ENCODE results near the gene PKNOX1.
"Not testable (repeated sequence)": the region's sequence is repeated elsewhere in the genome, so short reads cannot be mapped to it uniquely, and the experiment has no call there.

Gene PKNOX1

DNA sequence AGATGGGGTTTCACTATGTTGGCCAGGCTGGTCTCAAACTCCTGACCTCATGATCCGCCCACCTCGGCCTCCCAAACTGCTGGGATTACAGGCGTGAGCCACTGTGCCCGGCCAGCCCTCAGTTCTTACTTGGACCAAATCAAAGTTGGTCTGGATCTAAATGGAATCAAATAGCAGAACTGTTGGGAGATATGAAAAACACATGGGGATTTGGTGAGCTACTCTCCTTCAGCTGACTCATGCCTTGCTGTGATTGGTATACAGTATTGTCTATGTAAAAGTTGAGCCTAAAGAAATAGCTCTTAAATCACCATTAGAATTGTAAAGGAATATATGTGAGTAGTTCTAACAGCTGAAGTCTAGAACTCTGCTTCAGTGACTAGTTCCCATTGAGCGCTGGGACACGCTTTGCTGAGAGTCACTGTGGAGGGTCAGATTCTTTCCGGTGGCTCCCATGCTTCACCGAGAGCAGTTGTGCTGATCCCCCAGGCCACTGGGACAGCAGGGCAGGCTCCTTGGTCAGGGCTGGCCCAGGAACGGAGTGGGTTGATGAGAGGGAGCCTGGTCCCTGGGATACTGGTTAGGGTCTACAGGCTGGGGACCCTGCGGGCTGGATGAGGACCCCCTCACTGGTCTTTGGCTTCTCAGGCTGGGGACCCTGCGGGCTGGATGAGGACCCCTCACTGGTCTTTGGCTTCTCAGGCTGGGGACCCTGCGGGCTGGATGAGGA lies 14.0 kb downstream of the PKNOX1 start:
- DNase-seq: no peak

DNA sequence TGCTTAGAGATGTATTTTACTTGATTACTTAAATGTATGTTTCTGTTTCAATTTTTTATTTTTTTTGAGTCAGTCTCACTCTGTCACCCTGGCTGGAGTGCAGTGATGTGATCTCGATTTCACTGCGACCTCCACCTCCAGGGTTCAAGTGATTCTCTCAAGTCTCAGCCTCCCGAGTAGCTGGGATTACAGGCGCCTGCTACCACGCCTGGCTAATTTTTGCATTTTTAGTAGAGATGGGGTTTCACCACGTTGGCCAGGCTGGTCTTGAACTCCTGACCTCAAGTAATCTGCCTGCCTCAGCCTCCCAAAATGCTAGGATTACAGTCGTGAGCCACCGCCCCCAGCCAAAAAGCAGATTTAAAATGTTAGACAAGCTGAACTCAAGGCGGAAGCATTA lies 15.0 kb downstream of the PKNOX1 start:
- not testable (repeated sequence) for DNase-seq

DNA sequence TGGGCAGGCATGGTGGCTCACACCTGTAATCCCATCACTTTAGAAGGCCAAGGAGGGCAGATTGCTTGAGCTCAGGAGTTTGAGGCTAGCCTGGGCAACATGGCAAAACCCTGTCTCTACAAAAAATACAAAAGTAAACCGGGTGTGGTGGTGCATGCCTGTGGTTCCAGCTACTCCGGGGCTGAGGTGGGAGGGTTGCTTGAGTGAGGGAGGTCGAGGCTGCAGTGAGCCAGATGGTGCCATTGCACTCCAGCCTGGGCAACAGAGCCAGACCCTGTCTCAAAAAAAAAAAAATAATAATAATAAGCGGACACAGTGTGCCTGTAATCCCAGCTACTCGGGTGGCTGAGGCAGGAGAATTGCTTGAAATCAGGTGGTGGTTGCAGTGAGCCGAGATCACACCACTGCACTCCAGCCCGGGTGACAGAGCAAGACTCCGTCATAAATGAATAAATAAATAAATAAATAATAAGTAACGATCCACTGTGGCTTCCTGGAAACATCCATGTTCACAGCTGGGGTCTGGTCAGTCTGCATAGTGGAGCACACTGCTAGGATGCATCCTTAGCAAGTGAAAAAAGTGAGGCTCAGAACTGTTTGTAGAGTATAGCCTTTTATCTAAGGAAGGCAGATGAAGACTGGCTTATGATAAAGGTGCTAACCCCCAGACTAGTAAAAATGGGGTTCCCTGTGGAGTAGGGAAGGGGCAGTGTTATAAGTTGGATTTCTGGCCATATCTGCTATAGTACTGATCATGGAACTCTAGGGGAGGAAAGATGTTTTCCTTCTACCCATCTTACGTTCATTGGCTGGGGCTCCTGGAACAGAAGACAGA lies 15.7 kb downstream of the PKNOX1 start:
- no peak for DNase-seq

DNA sequence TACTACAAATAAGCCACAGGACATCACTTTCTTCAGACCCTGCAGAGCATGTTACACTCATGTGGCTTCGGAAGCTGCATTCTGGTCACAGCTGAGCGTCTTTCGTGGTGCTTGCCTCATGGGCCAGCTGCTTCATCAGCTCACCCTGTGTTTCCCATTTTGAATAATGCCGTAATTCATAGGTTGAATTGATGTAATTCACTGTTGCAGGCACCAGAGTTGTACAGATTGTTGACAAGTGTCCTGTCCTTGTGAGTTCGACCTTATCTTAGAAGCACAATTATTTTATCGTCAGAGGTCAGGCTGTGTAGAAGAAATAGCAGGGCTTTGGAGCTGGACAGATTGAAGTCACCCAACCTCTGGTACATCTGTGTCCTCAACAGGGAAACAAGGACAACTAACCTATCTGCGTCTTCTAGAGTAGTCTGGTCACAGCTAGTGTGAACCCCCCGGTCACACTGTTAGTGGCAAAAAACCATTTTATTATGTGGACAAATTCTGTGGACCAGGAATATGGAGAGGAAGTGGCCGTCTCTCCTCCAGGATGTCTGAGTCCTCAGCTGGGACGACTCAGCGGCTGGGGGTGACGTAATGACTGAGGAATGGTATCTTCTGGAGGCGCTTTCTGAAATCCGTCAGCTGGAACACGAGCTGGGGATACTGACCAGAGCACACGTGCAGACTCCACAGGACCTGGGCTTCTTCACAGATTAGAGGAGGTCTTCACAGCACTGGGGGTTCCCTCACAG lies 17.8 kb downstream of the PKNOX1 start:
- DNase-seq: no peak

DNA sequence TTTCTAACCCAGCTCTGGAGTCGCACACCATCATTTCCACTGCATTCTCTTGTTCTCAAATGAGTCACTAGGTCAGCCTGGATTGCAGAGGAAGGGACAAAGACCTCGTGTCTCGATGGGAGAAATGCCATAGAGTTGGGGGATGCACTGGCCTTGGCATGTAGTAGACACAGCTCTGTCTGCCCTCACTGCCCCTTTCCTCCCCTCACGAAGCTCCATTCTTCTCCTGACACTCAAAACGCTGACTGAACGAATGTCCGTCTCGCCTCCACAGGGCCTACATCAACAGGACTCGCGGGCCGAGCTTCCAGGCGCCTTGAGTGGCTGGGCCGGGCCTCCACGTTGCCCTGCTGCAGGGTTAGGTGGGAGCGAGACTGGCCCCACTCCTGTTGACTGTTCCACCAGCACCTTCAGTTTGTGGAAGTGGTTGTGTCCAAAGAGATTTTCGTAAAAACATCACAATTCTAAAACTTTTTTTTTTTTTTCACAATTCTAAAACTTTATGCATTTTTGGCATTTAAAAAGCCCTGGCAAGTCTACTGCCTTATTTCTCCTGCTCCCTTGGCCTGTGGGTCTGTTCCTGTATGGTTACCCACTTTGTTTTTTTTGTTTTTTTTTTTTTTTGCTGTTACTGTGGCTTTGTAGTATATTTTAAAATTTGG lies 18.8 kb downstream of the PKNOX1 start:
- DNase-seq: no peak

DNA sequence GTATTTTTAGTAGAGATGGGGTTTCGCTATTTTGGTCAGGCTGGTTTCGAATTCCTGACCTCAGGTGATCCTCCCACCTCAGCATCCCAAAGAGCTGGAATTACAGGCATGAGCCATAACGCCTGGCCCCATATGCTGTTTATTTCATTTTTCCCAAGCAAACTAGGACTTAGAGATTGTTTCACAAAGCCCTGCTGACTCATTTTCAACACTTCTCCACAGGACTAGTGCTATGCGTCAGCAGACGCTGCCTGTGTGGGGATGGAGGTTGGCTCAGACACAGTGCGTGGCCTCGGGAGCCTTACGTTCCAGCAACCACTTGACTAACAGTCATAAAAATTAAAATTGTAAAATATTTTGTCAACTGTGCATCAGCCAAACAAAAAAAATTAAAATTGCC lies 22.7 kb downstream of the PKNOX1 start:
- no peak for DNase-seq

DNA sequence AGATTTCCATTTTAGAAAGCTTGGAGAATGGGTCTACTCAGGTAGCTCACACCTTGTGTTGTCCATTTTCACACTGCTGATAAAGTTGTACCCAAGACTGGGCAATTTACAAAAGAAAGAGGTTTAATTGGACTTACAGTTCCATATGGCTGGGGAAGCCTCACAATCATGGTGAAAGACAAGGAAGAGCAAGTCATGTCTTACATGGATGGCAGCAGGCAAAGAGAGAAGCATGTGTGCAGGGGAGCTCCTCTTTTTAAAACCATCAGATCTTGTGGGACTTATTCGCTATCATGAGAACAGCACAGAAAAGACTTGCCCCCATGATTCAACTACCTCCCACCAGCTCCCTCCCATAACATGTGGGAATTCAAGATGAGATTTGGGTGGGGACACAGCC lies 23.6 kb downstream of the PKNOX1 start:
- not testable (repeated sequence) for DNase-seq

DNA sequence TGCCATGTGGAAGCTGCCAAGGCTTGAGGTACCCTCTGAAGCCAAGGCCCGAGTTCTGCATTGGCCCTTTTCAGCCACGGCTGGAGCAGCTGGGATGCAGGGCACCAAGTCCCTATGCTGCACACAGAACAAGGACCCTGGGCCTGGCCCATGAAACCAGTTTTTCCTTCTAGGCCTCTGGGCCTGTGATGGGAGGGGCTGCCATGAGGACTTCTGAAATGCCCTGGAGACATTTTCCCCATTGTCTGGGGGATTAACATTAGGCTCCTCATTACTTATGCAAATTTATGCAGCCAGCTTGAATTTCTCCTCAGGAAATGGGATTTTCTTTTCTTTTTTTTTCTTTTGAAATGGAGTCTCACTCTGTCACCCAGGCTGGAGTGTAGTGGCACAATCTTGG lies 24.8 kb downstream of the PKNOX1 start:
- DNase-seq: not testable (repeated sequence)

DNA sequence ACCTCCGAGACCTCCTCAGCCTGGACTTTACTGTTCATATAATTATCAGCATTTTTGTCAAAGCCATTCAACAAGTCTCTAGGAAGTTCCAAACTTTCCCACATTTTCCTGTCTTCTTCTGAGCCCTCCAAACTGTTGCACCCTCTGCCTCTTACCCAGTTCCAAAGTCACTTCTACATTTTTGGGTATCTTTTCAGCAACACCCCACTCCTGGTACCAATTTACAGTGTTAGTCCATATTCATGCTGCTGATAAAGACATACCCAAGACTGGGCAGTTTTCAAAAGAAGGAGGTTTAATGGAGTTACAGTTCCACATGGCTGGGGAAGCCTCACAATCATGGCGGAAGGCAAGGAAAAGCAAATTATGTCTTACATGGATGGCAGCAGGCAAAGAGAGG lies 25.7 kb downstream of the PKNOX1 start:
- not testable (repeated sequence) for DNase-seq

DNA sequence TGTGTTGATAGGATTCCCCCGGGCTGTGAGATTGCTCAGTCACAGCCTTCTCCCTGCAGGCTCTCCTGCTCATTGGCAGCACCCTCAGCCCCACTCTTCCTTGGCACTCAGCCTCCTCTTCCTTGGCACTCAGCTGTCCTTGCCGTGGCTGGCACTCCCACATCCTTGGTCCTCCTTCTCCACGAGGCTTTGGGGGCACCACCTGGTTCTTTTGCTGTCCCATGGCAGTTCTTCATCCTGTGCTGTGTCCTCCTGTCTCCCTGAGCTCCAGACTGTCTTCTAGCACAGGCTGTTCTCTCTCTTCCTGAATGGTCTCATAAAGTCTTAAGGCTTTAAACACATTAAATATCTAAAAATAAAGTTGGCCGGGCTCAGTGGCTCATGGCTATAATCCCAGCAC lies 27.0 kb downstream of the PKNOX1 start:
- no peak for DNase-seq

DNA sequence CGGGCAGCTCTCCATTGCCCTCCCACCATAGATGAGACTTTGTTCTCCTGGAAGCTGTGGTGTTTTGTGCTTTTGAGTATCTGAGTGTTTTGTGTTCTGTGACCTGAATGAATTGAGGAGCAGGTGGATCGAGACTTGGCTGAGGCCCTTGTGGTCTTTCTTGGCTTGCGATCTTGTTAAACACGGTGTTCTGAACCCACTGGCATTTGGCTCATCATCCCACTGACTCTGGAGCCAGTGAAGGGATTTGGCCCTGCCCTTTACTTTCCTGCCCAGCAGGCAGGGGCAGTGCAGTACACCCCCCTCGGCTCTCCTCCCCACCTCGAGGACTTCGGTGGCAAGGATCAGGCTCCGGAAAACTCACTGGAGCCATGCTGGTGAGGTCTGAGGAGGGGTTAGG lies 30.6 kb downstream of the PKNOX1 start:
- DNase-seq: no peak

DNA sequence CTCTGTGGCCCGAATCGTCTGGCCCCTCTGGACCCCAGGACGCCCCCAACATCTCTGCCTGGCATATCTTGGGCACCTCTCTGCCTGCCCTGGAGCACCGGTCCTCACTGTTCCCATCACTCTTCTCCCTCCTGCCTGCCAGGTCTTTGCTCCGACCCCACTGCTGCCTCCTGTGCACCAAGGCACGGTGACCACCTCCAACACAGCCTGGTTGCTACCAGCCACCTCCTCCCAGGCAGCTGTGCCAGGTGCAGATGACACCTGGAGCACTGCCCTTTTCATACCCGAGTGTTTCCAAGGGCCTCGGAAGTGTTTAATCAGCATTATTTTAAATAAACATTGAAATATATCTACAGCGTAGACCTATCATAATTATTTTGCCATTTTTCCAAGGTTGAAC lies 31.3 kb downstream of the PKNOX1 start:
- DNase-seq: no peak

DNA sequence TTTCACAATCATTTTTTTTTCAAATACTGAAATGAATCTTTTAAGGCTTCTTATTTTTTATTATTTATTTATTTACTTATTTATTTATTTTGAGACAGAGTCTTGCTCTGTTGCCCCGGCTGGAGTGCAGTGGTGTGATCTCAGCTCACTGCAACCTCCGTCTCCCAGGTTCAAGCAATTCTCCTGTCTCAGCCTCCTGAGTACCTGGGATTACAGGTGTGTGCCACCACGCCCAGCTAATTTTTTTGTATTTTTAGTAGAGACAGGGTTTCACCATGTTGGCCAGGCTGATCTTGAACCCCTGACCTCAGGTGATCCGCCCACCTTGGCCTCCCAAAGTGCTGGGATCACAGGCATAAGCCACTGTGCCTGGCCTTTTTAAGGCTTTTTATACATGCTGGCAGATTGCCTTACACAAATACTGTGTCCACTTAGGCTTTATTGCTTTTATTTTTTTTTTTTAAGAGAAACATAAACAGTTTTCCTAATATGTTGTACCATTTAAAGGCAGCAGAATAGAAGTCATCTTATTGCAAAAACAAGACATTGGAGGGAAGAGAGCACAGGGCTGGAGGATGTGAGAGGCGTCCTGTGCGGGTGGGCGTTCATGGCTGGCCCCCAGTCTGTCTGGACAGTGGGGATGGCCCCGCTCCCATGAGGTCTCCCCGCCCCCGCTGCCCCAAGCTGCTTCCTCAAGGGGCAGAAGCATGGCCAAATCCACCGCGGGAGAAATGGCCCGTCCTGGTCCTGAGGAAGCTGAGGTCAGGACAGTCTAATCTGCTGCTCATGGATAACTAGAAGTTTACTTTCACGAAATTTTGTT lies 31.9 kb downstream of the PKNOX1 start:
- not testable (repeated sequence) for DNase-seq

DNA sequence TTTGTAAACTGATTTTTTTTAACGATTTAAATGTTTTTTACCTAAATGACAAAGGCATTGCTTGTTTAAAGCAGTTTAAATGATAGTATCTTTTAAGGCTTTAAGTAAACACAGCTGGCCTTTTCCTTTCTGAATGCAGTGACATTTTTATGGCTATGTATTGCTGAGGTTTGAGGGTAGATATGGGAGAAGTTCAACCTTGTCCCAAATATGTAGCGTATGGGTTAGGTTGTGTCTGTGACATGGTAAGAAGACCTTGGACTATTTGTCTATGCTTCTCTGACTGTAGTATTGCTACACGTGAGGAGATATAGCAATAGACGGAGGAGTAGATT lies 32.5 kb downstream of the PKNOX1 start:
- no peak for DNase-seq

DNA sequence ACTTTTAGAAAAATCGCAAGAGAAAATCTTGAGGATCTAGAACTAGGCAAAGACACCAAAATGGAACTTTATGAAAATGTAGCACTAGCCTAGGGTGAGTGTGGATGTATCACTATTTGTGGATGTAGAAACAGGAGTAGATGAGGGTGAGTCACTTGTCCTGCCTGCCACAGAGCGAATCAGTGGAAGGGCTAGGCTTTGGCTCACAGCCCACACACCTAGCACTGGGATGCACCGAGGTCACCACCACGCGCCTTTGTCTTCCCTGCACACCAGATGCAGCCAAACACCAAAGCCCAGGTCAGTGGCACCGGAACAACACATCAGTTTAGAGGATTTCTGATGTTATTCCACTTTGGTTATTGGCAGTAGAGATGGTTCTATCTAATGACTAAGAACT lies 38.2 kb downstream of the PKNOX1 start:
- no peak for DNase-seq

DNA sequence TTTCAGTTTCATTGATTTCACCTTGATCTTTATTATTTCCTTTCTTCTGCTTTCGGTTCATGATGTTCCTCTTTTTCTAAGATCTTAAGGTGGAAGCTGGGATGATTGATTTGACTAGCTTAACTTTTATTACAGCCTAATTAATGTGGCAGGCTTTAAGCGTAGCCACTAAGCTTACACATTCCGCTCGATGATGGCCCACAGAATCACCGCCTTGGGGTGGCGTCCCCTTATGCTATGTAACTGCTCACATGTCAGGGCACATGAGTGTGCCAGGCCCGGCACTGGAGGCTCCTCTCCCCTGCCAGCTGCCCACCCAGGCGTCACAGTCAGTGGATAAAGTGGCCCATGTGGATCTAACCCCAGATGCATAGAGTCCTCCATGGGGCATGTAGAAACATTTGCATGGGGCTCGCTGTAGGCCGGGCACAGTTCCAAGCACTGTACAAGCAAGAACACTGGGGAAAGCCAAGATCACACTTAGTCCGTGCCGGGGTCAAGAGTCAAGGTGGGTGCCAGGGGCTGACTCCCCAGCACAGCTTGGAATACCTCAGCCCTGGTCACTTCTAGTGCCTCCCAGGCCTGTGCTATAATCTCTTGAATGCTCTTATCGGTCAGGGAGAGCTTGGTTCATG lies 41.7 kb downstream of the PKNOX1 start:
- no peak for DNase-seq

DNA sequence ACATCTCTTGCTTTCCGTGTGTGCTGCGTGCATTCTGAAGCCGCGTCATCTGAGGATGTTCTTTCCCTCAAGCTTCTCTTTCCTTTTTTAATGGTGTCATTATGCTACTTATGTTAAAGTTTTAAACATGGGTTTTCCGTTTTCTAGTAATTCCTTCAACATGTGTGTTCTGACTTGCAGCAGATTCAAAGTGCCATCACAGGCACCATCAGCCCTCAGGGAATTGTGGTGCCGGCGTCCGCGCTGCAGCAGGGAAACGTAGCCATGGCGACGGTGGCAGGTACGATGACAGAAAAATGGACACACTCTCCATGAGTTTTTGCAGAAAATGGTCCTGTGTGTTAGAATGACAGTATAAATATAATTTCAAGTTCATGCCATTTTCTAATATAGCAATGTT lies 42.4 kb downstream of the PKNOX1 start:
- DNase-seq: no peak

DNA sequence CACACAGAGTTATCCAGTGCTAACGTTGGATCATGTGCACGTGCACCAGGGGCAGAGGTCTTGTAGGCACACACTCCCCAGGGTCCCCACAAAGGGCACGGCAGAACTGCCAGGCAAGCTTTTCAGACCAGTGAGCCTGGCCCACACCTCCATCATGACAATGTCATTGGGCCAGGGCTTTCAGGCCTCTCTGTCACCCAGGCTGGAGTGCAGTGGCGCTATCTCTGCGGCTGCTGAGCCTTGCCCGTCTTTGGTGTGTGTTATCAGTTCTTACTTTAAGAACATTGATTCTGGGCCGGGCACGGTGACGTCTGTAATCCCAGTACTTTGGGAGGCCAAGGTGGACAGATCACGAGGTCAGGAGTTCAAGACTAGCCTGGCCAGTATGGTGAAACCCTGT lies 44.2 kb downstream of the PKNOX1 start:
- DNase-seq: no peak

DNA sequence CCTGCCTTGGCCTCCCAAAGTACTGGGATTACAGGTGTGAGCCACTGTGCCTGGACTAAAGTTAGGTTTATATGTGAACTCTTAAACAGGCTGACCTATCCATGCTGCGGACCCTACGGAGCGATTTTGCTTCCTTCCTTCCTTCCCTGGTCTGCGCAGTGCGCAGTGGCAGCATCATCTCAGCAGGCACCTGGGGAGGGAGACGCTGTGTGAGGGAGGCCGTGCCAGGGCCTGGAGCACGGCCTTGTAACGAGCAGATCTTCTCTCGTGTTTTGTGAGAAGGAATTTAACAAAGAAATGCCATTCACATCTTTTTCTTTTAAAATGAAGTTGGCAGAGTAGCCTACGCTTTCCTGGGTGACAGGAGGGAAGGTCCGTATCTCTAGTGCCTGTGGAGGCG lies 45.8 kb downstream of the PKNOX1 start:
- no peak for DNase-seq

DNA sequence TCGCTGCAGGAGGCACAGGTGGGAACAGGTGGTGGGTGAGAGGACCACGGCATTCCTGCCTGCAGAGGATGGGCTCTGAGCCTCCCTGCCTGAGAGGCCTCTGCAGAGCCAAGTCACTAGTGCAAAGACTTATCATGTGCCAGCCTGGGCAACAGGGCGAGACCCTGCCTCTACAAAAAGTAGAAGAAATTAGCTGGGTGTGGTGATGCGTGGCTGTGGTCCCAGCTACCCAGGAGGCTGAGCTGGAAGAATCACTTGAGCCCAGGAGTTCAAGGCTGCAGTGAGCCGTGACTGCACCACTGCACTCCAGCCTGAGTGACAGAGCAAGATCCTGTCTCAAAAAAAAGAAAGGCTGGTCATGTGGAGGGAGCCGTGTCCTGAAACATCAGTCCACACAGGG lies 46.4 kb downstream of the PKNOX1 start:
- DNase-seq: no peak

DNA sequence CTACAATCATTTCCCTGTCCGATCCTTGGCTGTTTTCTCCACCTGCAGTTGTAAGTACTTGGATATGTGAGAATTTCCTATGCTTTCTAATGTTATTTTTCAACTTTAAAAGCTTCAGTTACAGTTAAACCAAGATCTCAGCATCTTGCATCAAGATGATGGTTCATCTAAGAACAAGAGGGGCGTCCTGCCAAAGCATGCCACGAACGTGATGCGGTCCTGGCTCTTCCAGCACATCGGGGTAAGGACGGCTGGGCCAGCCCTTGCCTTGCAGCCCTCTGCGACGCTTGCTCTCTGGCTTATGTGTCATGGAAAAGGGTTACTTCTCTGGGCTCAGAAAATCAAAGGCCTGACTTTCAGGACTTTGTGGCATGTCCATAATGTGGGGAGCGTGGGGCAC lies 46.8 kb downstream of the PKNOX1 start:
- DNase-seq: no peak

All from stimulated activated CD4-positive, alpha-beta T cell treated with anti-CD3 and anti-CD28 coated beads, Interleukin-12 subunit alpha, Interleukin-12 subunit beta, amount 100 ng/mL, for 4 hours (primary cell).